SK-N-MC (cell line): ENCODE measurements around the gene TM4SF1.

Experiments used
- EZH2 ChIP-seq: fragments of 200-600 bp; sonication (generic); IDR thresholded peaks from one replicate; pipeline ENCODE4 v1.6.1; 2017; ENCODE audit warnings: antibody characterized with exemption
- FOXP2 ChIP-seq: optimal IDR thresholded peaks from 2 replicates; pipeline ENCODE3; 2011; ENCODE audit warnings: mild to moderate bottlenecking, moderate library complexity; ENCODE audit not compliant: insufficient read depth; ENCODE audit errors: extremely low read length, control extremely low read depth
- POLR2AphosphoS5 ChIP-seq: IDR thresholded peaks from 2 replicates; pipeline ENCODE4 v1.6.1; 2012; ENCODE audit warnings: mild to moderate bottlenecking, low read depth, low read length, borderline replicate concordance

DNA sequence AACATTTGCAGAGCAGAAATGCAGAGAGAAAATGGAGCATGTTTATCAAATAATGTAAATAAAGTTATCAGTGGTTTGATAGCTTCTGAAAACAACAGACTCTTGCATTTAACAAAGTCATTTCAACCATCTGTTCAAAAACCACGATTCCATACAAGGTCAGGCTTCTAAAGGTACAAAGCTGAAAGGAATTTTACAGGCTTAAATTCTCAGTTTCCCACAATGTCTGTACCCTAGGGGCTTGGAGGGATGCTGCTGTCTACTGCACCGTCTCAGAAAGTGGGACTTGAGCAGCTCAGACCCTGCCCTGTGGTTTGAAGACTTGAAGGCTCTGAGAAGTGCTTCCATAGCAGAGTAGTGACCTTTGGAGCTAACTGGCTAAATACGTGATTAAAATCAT lies 30.4 kb upstream of the TM4SF1 start:
- no peak for TF ChIP-seq EZH2
- TF ChIP-seq POLR2AphosphoS5: no peak
- TF ChIP-seq FOXP2: no peak
